ENCODE data around the gene DPM3.

DNA sequence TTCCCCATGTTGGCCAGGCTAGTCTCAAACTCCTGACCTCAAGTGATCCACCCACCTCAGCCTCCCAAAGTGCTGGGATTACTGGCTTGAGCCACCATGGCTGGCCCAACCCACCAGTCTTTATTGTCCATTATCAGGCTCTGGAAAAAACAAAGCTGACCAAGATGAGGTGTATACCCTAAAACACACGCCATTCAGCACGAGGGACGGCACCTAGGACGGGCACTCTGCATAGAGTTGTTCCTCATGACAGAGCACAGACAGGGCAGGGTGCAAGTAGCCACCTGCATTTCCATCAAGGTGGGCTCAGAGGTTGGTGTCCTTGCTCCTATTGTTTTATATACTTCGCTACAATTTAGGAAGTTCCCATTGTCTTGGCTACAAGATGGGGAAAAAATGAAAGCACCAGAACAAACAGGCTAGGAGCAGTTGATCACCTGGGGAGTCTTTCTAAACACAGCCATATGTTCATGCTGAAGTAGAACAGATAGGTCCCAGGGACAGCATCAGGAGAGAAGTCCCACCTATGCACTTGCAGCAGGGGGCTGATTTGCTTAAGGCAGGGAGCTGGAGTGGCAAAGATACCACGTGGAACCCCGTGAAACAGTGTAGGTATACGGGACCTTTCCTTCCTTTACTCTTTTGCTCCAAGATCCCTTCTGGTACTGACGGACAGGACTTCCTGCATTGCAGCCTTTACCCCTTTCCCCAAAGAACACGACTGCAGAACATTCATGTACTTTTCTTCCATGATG lies 28.3 kb upstream of the DPM3 start:
- TF ChIP-seq, protein P1, sequence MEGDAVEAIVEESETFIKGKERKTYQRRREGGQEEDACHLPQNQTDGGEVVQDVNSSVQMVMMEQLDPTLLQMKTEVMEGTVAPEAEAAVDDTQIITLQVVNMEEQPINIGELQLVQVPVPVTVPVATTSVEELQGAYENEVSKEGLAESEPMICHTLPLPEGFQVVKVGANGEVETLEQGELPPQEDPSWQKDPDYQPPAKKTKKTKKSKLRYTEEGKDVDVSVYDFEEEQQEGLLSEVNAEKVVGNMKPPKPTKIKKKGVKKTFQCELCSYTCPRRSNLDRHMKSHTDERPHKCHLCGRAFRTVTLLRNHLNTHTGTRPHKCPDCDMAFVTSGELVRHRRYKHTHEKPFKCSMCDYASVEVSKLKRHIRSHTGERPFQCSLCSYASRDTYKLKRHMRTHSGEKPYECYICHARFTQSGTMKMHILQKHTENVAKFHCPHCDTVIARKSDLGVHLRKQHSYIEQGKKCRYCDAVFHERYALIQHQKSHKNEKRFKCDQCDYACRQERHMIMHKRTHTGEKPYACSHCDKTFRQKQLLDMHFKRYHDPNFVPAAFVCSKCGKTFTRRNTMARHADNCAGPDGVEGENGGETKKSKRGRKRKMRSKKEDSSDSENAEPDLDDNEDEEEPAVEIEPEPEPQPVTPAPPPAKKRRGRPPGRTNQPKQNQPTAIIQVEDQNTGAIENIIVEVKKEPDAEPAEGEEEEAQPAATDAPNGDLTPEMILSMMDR (IDR thresholded peaks at IDR 0.05), result no peak
- TF ChIP-seq POLR2A (IDR thresholded peaks at IDR 0.05), result no peak
